ENCODE data around the gene NHSL2.
A peak's percentile ranks its signal among the peaks of the same experiment; 100 is the strongest.

Gene NHSL2

DNA sequence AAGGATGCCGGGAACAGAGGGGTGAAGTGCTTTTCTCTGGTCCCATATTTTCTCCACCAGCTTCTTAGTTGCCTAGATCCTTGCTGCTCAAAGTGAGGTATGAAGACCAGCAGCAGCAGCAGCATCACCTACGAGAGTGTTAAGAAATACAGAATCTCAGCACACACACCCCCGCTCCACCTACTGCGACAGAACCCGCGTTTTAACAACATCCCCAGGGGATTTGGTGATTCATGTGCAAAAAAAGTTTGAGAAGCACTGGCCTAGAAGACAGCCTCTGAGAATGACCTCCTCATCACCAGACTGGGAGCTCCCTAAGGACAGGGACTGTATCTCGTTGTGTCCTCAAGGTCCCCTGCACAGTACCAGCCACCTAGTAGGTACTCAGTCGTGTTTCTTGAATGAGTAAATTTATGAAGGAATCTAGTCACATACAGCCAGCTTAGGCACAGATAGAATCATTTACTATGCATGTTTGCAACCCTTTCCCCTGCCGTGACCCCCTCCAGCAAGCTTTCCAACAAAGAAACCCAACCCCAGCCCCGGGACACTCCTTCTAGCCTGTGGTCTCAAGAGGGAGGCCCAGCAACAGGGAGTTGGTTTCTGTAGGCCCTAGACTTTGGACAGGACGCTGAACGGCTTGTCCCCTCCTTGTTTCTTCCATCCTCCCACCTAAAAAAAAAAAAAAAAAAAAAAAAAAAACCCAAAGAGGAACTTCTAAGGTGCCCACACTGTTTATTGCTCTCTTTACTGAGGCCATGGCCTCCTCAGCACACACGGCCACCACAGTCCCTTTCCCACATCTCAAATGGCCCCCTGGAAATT is 199.6 kb downstream of the NHSL2 start:
- no peak for DNase-seq (ENCODE audit: low spot score)

DNA sequence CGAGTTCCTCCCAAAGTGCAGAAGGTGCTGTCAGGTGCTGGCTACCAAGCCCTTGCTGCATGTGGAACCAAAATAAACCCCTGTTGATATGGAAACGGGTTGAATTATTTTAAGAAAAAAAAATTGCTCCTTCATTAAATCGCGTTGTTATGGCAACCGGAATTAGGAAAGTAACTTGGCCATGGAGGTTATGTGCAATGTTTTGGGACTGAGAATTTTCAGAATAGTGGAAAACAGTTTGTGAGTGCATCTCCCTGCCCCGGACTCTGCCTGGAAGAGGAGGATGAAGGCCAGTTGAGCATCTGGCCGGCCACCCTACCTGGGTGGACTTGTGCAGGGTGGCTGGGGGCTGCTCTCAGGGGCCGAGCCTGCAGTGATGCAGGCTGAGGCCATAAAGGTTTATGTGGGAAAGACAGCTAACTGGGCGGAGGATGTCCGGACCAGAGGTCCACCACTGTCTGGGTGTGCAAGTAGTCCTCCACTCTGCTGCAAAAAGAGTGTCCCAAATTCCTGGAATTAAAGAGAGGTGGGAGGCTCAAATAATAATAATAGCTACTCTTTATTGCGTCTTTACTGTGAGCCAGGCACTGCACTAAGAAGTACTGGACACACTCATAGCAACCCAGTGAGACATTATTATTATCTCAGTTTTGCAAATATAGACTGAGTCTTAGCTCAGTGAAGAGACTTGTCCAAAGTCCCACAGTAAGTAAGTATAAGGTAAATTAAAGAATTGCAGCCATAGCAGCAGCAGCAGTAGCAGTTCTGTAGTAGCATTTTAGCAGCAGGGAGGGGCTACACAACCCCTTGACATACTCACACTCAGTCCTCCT is 200.4 kb downstream of the NHSL2 start:
- no peak for DNase-seq (ENCODE audit: low spot score)

DNA sequence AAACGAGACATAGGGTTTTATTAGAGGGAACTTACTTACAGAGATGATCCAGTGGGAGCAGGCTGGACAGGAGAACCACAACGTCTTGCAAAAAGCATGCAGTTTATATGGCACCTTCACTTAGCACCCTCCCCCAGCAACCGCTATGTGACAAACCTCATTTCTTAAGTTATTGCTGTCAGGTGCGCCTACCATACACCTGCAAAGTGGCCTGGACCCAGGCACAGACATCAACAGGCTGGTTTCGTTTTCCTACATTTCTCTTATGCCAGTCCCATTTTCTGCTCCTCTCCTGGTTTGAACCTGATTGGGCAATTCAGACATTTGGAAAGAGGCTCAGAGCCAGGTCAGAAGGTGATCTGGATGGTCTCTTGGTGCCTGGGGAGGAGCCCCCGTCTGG is 202.8 kb downstream of the NHSL2 start:
- no peak for DNase-seq (ENCODE audit: low spot score)

DNA sequence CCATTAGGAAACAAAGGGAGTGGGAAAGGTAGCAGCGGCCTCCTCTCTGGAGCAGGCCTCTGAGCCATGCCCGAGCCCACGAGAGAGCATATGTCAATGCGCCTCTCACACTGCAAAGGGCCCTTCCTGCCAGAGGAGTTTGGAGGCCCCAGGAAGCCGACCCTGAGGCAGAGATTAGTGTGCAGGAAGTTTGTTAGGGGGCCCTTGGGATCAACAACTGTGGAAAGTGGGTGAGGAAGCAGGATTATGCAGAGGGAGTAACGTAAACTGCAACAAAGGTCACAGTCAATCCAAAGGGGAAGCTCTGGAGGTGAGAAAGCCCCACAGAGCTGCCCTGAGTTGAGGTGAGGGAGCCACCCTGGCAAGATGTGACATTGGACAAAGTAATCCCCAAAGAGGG is 203.7 kb downstream of the NHSL2 start:
- no peak for DNase-seq (ENCODE audit: low spot score)

DNA sequence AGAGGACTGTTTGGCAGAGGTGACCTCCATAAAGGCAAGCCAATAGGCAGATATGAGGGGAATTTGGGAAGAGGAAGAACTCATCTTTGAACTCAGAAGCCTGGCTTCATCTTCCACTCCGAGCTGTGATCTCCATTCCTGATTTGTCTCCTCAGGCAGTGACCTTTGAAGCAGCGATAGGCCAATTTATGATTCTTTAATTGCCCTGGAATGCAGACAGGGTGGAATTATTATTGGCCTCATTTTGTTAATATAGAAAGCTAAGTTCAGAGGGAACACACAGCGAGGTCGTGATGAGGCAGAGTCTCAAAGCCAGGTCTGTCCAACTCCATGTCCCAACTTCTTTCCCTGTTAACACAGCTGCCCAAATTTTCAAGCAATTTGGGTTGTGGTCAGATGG is 204.2 kb downstream of the NHSL2 start:
- DNase-seq (ENCODE audit: low spot score), result no peak

DNA sequence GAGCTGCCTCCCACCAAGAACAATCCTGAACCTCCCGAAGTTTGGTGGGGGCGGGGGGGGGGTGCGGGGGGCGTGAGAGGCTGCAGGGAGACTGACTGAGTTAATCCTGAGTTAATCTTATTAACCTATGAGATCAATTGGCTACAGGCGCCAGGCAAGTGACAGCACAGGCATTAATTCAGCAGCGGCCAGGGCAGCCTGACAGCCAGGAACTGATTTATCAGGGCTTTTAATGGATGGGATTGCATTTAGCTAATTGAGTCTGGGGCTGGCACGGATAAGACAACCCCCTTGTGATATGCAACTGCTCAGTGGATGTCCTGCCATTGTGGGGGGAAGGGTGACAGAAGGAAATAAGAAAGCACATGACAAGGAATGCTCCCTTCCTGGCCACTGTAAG is 204.7 kb downstream of the NHSL2 start:
- peak; percentile 58 for DNase-seq (ENCODE audit: low spot score)

DNA sequence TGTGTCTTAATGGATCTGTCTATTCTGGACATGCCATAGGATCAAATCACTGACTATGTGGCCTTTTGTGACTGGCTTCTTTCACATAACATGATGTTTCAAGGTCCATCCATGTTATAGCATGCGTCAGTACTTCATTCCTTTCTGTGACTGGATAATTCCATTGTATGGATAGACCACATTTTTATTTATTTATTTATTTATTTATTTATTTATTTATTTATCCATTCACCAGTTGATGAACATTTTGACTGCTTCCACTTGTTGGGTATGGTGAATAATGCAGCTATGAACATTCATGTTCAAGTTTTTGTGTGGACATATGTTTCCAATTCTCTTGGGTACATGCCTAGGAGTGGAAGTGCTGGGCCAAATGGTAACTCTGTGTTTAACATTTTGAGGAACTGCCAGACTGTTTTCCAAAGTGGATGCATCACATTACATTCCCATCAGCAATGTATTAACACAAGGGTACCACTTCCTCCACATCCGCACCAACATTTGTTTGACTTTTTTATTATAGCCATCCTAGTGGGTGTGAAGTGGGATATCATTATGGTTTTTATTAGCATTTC is 207.1 kb downstream of the NHSL2 start:
- no peak for DNase-seq (ENCODE audit: low spot score)

DNA sequence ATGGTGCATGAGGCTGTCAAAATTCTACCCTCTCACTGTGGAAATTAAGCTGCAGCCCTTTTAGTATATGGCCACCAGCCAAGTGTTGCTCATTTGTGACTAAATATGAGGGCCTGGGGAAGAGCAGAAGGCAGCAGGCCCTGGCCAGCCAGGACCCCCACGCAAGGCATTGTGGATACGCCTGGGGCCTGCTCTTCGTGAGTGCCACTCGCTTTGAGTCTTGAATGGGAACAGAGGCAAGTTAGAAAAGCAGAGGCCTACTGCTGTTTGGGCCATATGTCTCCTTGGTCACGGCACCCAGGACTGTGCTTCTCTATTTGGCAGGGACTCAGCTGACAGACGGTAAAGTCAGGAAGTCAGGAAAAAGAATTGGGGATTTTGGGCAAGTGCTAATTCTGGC is 210.2 kb downstream of the NHSL2 start:
- no peak for DNase-seq (ENCODE audit: low spot score)

DNA sequence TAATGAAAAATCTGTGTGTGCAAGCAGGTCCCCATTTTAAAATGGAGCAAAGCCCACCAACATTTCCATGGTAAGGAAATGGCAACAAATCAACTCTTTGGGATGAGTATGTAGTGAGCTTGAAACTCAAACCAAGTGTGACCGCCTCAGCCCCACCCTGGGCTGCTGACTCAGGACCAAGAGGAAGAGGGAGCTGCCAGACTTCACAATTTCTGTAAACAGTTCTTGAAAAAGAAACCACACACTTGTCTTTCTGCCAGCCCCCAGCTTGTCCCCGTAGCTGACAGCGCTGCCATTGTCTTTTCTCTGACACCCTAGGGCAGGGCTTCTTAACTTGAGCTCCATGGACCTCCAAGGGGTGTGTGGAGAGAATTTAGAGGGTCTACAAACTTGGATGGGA is 210.7 kb downstream of the NHSL2 start:
- no peak for DNase-seq (ENCODE audit: low spot score)

DNA sequence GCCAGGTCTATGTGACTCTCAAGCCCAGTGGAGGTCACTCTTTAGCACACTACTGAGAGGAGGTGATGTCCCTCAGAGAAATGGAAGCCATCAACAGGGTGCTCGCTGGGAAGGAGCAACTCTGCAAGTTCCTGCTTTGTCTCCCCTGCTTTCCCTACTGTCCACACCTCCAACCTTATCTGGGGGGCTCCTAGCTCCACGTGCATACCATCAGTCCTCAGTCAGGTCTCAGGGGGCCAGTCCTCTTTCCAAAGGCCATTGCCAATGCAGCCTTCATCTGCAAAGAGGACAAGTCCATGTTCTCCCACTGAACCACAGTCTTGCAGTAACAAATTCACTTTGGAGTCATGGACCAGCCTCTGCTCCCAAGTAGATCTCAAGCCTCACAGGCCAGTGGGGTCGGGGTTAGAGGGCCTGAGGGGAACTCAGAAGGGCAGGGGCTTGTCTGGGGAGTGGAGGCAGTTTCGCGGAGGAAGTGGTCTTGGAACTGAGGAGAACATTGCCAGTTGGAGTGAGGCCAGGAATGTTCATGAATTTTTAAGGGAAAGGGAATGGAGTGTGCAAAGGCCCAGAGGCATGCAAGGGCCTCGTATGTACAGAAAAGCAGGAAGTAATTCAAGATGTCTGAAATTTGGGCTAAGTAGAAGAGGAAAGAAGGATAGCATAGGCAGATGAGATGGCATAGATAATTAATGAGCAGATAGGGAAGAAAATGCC is 212.1 kb downstream of the NHSL2 start:
- no peak for DNase-seq (ENCODE audit: low spot score)

DNA sequence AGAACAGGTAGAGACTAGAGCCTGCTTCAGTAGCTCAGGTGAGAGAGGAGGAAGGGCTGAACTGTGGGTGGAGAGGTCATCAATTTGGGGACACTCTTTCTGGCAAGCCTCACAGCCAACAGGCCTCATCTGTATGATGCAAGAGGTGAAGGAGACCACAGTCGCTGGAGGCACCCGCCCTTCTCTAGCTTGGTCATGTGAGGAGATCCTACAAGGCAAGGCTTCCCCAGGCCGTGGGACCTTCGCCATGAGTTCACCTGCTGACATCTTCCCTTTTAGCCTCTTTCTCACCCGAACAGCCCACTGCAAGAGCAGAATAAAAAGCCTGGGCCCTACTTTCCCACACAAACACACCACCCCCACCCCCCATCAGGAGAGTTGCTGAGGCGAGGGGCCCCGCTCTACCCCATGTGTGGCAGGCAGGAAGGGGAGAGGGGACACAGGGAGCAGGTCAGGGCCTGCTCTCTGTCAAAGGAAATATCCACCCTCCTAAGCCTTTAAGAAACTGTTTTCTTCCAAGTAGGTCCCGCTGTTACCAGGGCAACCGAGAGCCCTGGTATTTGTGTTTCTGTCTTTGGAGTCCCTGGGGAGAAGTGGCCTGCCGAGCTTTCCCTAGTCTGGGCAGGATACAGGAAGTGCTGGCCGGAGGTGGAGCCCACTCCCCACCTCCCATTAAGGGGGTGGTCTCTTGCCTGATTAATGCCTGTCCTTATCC is 213.0 kb downstream of the NHSL2 start:
- DNase-seq (ENCODE audit: low spot score), result peak; percentile 80

DNA sequence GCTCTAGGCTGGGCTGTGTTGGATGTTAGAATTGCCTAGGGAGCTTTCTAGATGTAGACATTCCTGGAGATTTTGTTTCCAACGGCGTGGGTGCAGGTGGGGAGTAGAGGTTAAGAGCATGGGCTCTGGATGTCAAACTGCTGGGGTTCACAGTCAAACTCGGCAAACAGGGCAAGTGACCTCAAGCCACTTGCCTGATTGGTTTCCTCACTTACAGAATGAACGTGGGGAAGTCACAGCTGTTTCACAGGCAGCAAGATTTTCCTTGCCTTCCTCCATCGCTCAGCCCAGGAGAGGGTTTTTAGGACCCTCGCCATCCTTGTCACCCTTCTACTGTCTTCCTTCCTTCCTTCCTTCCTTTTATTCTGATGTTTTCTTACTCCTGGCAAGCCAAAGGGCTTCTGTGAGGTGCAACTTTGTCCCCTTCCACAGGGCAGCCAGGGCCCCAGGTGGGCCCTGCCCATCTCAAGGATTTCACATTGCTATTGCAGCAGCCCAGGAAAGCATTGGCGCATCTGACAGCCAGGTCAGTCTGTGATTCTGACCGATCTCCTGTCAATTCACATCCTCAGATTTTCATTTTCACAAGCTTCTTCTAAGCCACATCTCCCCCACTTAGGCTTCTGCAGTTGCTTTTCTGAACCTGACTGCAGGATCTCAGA is 214.0 kb downstream of the NHSL2 start:
- DNase-seq (ENCODE audit: low spot score), result no peak

DNA sequence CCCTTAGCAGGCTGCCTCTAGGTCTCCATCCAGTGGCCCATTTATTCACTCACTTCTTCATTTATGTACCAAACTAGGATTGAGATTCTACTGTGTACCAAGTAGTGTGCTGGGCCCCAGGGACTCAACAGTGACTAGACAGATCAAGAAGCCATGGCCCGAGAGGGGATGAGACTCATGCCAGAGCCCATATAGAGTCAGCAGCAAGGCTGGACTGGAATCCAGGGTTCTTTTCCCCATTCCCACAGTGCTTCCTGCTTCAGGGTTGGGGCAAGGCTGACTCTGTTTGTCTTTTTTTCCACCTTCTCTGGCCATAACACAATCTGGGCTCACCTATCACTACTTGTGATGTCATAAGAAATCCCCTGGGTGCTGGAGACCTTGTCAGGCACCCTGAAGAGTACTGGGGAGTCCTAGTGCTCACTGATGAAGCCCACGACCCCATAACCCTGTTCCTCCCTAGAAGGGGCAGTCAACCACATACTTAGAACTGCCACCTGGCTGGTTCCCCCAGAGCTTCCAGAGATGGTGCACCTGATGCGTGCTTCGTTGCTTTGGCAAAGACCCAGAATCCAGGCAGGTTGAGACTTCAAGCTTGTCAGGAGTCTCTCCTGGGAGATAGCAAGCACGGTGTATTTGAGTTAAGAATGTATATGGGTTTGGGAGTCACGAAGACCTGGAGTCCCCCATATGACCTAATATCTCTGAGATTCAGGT is 214.8 kb downstream of the NHSL2 start:
- DNase-seq (ENCODE audit: low spot score), result no peak

DNA sequence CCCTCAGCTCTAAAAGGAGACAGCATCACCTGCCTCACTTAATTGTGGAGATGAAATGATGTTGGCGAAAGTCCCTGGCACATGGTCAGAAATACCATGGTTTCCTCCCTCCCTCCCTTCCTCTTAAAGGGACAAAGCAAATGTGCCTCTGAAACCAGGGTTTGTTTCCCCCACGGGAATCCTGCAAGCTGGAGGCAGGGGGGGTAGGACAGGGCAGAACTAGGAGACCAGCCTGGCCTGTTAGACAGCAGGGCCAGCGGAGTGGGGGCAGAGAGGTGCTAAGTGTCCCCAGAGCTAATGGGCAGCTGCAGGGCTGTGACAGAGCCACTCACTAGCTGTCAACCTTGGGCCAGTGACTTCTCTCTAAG is 215.4 kb downstream of the NHSL2 start:
- no peak for DNase-seq (ENCODE audit: low spot score)

DNA sequence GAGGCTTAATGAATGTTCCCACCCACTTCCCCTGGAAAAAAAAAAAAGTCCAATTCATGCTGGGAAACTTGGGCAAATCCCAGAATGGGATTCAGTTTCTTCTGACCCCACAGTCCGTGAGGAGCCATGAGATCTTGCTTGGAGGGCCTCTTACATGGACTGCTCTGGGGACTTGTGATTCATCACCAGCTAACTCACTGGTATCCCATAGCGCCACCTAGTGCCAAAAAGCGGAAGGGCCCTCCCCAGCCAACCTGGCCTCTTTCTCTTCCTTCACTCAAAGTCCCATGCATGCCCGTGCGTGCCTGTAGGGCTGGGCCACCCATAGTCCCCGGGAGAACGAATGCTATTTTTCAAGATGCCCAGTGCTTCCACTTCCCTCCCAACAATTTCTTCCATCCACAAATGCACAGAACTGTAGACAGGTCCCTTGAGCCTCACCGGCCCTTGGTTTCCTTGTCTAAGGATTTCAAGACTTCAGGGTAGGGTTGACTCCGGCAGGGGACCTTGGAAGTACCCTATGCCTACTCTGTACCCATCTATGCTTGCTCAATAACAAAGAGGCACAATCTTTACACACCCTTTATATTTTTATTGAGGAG is 216.0 kb downstream of the NHSL2 start:
- DNase-seq (ENCODE audit: low spot score), result peak; percentile 86

DNA sequence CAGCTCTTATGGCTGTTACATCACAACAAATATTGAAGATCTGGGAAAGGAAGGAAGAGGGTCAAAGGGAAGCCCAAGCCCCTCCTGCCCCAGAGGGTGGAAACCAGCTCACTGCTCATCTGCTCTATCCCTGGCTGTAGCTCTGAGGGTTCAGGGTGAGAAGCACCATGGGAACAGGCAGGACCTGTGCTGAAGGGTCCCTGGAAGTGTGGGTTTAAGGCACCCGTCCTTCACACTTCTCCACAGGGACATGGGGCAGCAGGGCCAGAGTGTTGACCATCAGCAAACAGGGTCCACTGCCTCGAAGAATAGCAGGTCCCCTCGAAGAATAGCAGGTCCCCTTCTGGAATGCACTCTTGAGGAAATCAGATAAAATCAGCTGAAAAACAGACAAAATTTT is 216.7 kb downstream of the NHSL2 start:
- no peak for DNase-seq (ENCODE audit: low spot score)

DNA sequence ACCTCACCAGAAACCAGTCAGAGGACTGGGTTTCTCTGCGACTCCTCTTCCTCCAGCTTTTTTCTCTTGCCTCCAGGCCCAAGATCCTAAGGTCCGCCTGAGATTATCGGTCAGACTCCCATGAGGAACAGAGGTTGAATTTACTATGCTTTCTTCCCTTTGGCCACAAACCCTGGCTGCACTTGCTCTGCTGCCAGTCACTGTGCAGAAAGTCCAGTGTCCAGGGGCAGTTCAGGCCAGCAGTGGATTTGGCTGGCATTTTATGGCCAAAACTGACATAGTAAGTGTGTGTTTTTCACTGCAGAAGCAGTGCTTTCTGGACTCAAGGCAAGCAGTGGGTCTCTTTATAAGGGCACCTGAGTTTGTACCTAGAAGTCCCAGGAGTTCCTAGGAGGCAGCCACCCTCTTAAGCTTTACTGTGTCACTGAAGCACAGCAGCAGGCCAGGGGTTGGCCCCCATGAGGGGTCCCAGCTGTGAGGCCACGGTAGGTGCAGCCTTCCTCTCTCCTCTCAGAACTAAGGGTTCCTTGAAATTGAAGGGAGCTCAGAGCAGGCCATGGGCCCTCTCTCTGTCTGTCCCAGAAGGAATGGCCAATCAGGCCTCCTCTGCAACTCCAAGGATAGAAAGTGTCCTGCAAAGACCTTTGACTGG is 217.7 kb downstream of the NHSL2 start:
- DNase-seq (ENCODE audit: low spot score), result no peak

DNA sequence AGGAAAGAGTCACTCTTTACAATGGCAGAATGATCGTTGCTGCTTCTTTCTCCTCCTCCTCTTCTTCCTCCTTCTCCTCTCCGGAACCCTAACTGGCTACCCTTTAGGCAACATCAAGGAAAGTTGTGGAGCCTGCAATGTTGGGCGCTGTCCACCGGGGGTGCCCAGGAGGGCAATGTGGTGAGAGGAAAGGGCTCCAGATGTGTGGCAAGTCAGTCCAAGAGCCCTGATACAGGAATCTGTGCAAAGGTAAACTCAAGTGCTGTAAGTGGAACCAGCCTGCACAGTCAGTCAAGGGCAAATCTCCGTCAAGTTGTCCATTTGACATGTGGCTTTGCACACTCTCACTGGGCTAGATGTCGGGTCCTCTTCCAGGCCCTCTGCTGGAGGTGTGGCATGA is 218.2 kb downstream of the NHSL2 start:
- DNase-seq (ENCODE audit: low spot score), result no peak

DNA sequence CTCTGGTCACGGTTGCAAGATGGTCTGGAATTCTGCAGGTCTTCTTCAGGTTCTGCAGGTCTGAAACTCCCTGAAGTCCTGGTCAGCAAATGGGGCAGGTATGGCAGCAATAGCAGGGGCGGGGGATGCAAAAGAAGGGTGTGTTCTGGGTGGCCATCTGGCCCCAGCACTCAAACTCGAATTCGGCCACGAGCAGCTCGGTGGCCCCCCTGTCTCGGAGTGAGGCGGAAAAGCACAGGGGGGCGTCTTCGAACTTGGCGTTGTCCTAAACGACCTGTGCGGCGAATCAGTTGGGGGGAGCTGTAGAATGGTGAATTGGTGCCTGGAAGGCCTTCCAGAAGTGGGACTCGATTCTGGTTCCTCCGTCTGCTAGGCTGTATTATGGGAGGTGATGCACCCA is 219.0 kb downstream of the NHSL2 start:
- no peak for DNase-seq (ENCODE audit: low spot score)
